ENCODE measurements around the gene CLASP2.
A peak's percentile ranks its signal among the peaks of the same experiment; 100 is the strongest.
"Not testable (repeated sequence)": the region's sequence is repeated elsewhere in the genome, so short reads cannot be mapped to it uniquely, and the experiment has no call there.

CLASP2 gene

GRCh38 chr3:33664195-33664594 lies 53.9 kb downstream of the CLASP2 start:
- no peaks in the 10 kb centered on the region for H3K27me3 Mint-ChIP-seq
- H3K4me3 Mint-ChIP-seq = no peak overlapping the region
- peaks cover 14% of the 10 kb centered on the region for H3K36me3 Mint-ChIP-seq
- no peaks in the 10 kb centered on the region for H3K9me3 Mint-ChIP-seq
- no peak for ATAC-seq (ENCODE audit: low read depth)
- H3K4me1 Mint-ChIP-seq = peaks cover 9% of the 10 kb centered on the region
- peak overlapping the region; percentile 41 for H3K27ac Mint-ChIP-seq
- DNase-seq (ENCODE audit: low spot score in 2 of 2) = no peak

GRCh38 chr3:33663042-33663441 lies 55.0 kb downstream of the CLASP2 start:
- no peak overlapping the region for H3K27ac Mint-ChIP-seq
- no peaks in the 10 kb centered on the region for H3K9me3 Mint-ChIP-seq
- DNase-seq (ENCODE audit: low spot score in 2 of 2) (no peak), ATAC-seq (ENCODE audit: low read depth) (no peak)
- H3K27me3 Mint-ChIP-seq = no peaks in the 10 kb centered on the region
- H3K4me3 Mint-ChIP-seq = no peak overlapping the region
- H3K4me1 Mint-ChIP-seq = peaks cover 14% of the 10 kb centered on the region
- H3K36me3 Mint-ChIP-seq = peaks cover 9% of the 10 kb centered on the region

- Mint-ChIP-seq H3K4me1 (peaks cover 15% of the 10 kb centered on the region), H3K4me3 (no peak overlapping the region), H3K9me3 (no peaks in the 10 kb centered on the region), H3K27ac (peak overlapping the region; percentile 4), H3K36me3 (peaks cover 3% of the 10 kb centered on the region), H3K27me3 (no peaks in the 10 kb centered on the region)
- ATAC-seq (ENCODE audit: low read depth) (no peak), DNase-seq (ENCODE audit: low spot score in 2 of 2) (no peak)
Measured at GRCh38 chr3:33659856-33660434, 58.1 kb downstream of the CLASP2 start.

GRCh38 chr3:33658991-33659848 lies 58.8 kb downstream of the CLASP2 start:
- Mint-ChIP-seq H3K4me1 (peaks cover 16% of the 10 kb centered on the region), H3K4me3 (peak overlapping the region; percentile 84), H3K36me3 (peaks cover 3% of the 10 kb centered on the region), H3K27me3 (no peaks in the 10 kb centered on the region), H3K27ac (peak overlapping the region; percentile 4), H3K9me3 (no peaks in the 10 kb centered on the region)
- ATAC-seq (ENCODE audit: low read depth) (peak; percentile 87), DNase-seq (ENCODE audit: low spot score in 2 of 2) (peak; percentile 5 to 16)

- DNase-seq (ENCODE audit: low spot score in 2 of 2) (no peak), ATAC-seq (ENCODE audit: low read depth) (no peak)
- H3K36me3 Mint-ChIP-seq = peaks cover 2% of the 10 kb centered on the region
- H3K4me1 Mint-ChIP-seq = peaks cover 21% of the 10 kb centered on the region
- H3K9me3 Mint-ChIP-seq = no peaks in the 10 kb centered on the region
- H3K27me3 Mint-ChIP-seq = no peaks in the 10 kb centered on the region
- no peak overlapping the region for H3K27ac Mint-ChIP-seq
- H3K4me3 Mint-ChIP-seq = peak overlapping the region; percentile 84
Measured at GRCh38 chr3:33658621-33658990, 59.4 kb downstream of the CLASP2 start.

GRCh38 chr3:33658039-33658438 lies 60.0 kb downstream of the CLASP2 start:
- peaks cover 21% of the 10 kb centered on the region for H3K4me1 Mint-ChIP-seq
- H3K4me3 Mint-ChIP-seq = no peak overlapping the region
- H3K36me3 Mint-ChIP-seq = peaks cover 2% of the 10 kb centered on the region
- DNase-seq (ENCODE audit: low spot score in 2 of 2) = no peak
- H3K9me3 Mint-ChIP-seq = no peaks in the 10 kb centered on the region
- H3K27me3 Mint-ChIP-seq = no peaks in the 10 kb centered on the region
- ATAC-seq (ENCODE audit: low read depth) = no peak
- no peak overlapping the region for H3K27ac Mint-ChIP-seq

- Mint-ChIP-seq H3K9me3 (no peaks in the 10 kb centered on the region), H3K36me3 (peaks cover 3% of the 10 kb centered on the region), H3K27ac (peak overlapping the region; percentile 24), H3K4me1 (peaks cover 24% of the 10 kb centered on the region), H3K27me3 (no peaks in the 10 kb centered on the region), H3K4me3 (no peak overlapping the region)
- DNase-seq (ENCODE audit: low spot score in 2 of 2) (no peak), ATAC-seq (ENCODE audit: low read depth) (no peak)
Measured at GRCh38 chr3:33652736-33653135, 65.3 kb downstream of the CLASP2 start.

- H3K4me3 Mint-ChIP-seq; ATAC-seq (ENCODE audit: low read depth); H3K27me3 Mint-ChIP-seq; DNase-seq (ENCODE audit: low spot score in 2 of 2); H3K36me3 Mint-ChIP-seq; H3K9me3 Mint-ChIP-seq; H3K27ac Mint-ChIP-seq: not testable (repeated sequence)
- H3K4me1 Mint-ChIP-seq = peaks cover 24% of the 10 kb centered on the region
Measured at GRCh38 chr3:33651101-33651500, 67.0 kb downstream of the CLASP2 start.

- no peaks in the 10 kb centered on the region for H3K9me3 Mint-ChIP-seq
- ATAC-seq (ENCODE audit: low read depth) (no peak), DNase-seq (ENCODE audit: low spot score in 2 of 2) (no peak)
- no peak overlapping the region for H3K27ac Mint-ChIP-seq
- peaks cover 27% of the 10 kb centered on the region for H3K4me1 Mint-ChIP-seq
- H3K36me3 Mint-ChIP-seq = peaks cover 4% of the 10 kb centered on the region
- H3K4me3 Mint-ChIP-seq = no peak overlapping the region
- no peaks in the 10 kb centered on the region for H3K27me3 Mint-ChIP-seq
Measured at GRCh38 chr3:33650495-33650894, 67.6 kb downstream of the CLASP2 start.

GRCh38 chr3:33648793-33649192 lies 69.3 kb downstream of the CLASP2 start:
- DNase-seq (ENCODE audit: low spot score in 2 of 2) (no peak), ATAC-seq (ENCODE audit: low read depth) (no peak)
- no peaks in the 10 kb centered on the region for H3K27me3 Mint-ChIP-seq
- H3K4me3 Mint-ChIP-seq = no peak overlapping the region
- H3K4me1 Mint-ChIP-seq = peaks cover 19% of the 10 kb centered on the region
- H3K36me3 Mint-ChIP-seq = peaks cover 6% of the 10 kb centered on the region
- H3K9me3 Mint-ChIP-seq = no peaks in the 10 kb centered on the region
- H3K27ac Mint-ChIP-seq = peak overlapping the region; percentile 18

GRCh38 chr3:33646406-33646805 lies 71.6 kb downstream of the CLASP2 start:
- ATAC-seq (ENCODE audit: low read depth) = no peak
- peaks cover 13% of the 10 kb centered on the region for H3K4me1 Mint-ChIP-seq
- H3K36me3 Mint-ChIP-seq = peaks cover 8% of the 10 kb centered on the region
- H3K27me3 Mint-ChIP-seq = no peaks in the 10 kb centered on the region
- no peak overlapping the region for H3K27ac Mint-ChIP-seq
- H3K4me3 Mint-ChIP-seq = no peak overlapping the region
- DNase-seq (ENCODE audit: low spot score in 2 of 2) = no peak
- H3K9me3 Mint-ChIP-seq = no peaks in the 10 kb centered on the region

- DNase-seq (ENCODE audit: low spot score in 2 of 2) (no peak), ATAC-seq (ENCODE audit: low read depth) (no peak)
- H3K4me3 Mint-ChIP-seq = no peak overlapping the region
- H3K27me3 Mint-ChIP-seq = no peaks in the 10 kb centered on the region
- H3K27ac Mint-ChIP-seq = no peak overlapping the region
- peaks cover 9% of the 10 kb centered on the region for H3K4me1 Mint-ChIP-seq
- H3K36me3 Mint-ChIP-seq = peaks cover 5% of the 10 kb centered on the region
- no peaks in the 10 kb centered on the region for H3K9me3 Mint-ChIP-seq
Measured at GRCh38 chr3:33645060-33645647, 72.9 kb downstream of the CLASP2 start.

GRCh38 chr3:33644582-33644981 lies 73.5 kb downstream of the CLASP2 start:
- Mint-ChIP-seq H3K9me3 (no peaks in the 10 kb centered on the region), H3K4me3 (no peak overlapping the region), H3K27me3 (no peaks in the 10 kb centered on the region), H3K36me3 (peaks cover 5% of the 10 kb centered on the region), H3K4me1 (peaks cover 9% of the 10 kb centered on the region), H3K27ac (no peak overlapping the region)
- ATAC-seq (ENCODE audit: low read depth) = no peak
- DNase-seq (ENCODE audit: low spot score in 2 of 2) = no peak

- H3K4me1 Mint-ChIP-seq = peaks cover 3% of the 10 kb centered on the region
- H3K36me3 Mint-ChIP-seq = peaks cover 9% of the 10 kb centered on the region
- DNase-seq (ENCODE audit: low spot score in 2 of 2) (no peak), ATAC-seq (ENCODE audit: low read depth) (no peak)
- no peaks in the 10 kb centered on the region for H3K27me3 Mint-ChIP-seq
- H3K4me3 Mint-ChIP-seq = no peak overlapping the region
- peak overlapping the region; percentile 2 for H3K27ac Mint-ChIP-seq
- no peaks in the 10 kb centered on the region for H3K9me3 Mint-ChIP-seq
Measured at GRCh38 chr3:33642806-33643205, 75.2 kb downstream of the CLASP2 start.

Data from memory B cell (primary cell).